Activated gamma-delta T cell treated with Interleukin-2 at 50 U/mL for 16 hours (primary cell): ENCODE results near the gene EEA1.
"Not testable (repeated sequence)": the region's sequence is repeated elsewhere in the genome, so short reads cannot be mapped to it uniquely, and the experiment has no call there.

ENCODE experiments used
- DNase-seq: peaks from one replicate; pipeline ENCODE4 v3.0.0-alpha.2; 2020

EEA1 gene

GRCh38 chr12:92794356-92794755 is 134.7 kb downstream of the EEA1 start:
- not testable (repeated sequence) for DNase-seq

- no peak for DNase-seq
These were observed 143.1 kb downstream of the EEA1 start for GRCh38 chr12:92786045-92786444.

- DNase-seq: no peak
These were observed 143.5 kb downstream of the EEA1 start for GRCh38 chr12:92785563-92785950.

- DNase-seq: peak; percentile 19
These were observed 144.1 kb downstream of the EEA1 start for GRCh38 chr12:92784797-92785562.

GRCh38 chr12:92784356-92784755 is 144.7 kb downstream of the EEA1 start:
- no peak for DNase-seq

- no peak for DNase-seq
These were observed 149.2 kb downstream of the EEA1 start for GRCh38 chr12:92779902-92780301.

GRCh38 chr12:92778525-92778924 is 150.6 kb downstream of the EEA1 start:
- no peak for DNase-seq

GRCh38 chr12:92775416-92775815 is 153.7 kb downstream of the EEA1 start:
- no peak for DNase-seq

- no peak for DNase-seq
These were observed 158.1 kb downstream of the EEA1 start for GRCh38 chr12:92771001-92771400.

GRCh38 chr12:92769124-92769901 is 159.8 kb downstream of the EEA1 start:
- DNase-seq: no peak

GRCh38 chr12:92765871-92766270 is 163.2 kb downstream of the EEA1 start:
- DNase-seq: no peak

- DNase-seq: no peak
These were observed 164.3 kb downstream of the EEA1 start for GRCh38 chr12:92764831-92765230.

- no peak for DNase-seq
These were observed 166.3 kb downstream of the EEA1 start for GRCh38 chr12:92762773-92763172.

GRCh38 chr12:92759634-92760268 is 169.3 kb downstream of the EEA1 start:
- DNase-seq: no peak

- DNase-seq: no peak
These were observed 171.4 kb downstream of the EEA1 start for GRCh38 chr12:92757597-92758121.

- DNase-seq: no peak
These were observed 172.0 kb downstream of the EEA1 start for GRCh38 chr12:92756898-92757596.

- DNase-seq: no peak
These were observed 174.9 kb downstream of the EEA1 start for GRCh38 chr12:92753976-92754885.

GRCh38 chr12:92749691-92750090 is 179.4 kb downstream of the EEA1 start:
- not testable (repeated sequence) for DNase-seq

- no peak for DNase-seq
These were observed 181.9 kb downstream of the EEA1 start for GRCh38 chr12:92747151-92747550.

- DNase-seq: no peak
These were observed 183.1 kb downstream of the EEA1 start for GRCh38 chr12:92745856-92746550.

- DNase-seq: no peak
These were observed 186.1 kb downstream of the EEA1 start for GRCh38 chr12:92743026-92743425.
